LoVo (cell line): ENCODE measurements around the gene PFDN5.
A peak's percentile ranks its signal among the peaks of the same experiment; 100 is the strongest.

Experiments
- DNase-seq: peaks from one replicate; pipeline ENCODE4 v3.0.0-alpha.2; 2016; ENCODE audit warnings: low spot score

PFDN5 gene

DNA sequence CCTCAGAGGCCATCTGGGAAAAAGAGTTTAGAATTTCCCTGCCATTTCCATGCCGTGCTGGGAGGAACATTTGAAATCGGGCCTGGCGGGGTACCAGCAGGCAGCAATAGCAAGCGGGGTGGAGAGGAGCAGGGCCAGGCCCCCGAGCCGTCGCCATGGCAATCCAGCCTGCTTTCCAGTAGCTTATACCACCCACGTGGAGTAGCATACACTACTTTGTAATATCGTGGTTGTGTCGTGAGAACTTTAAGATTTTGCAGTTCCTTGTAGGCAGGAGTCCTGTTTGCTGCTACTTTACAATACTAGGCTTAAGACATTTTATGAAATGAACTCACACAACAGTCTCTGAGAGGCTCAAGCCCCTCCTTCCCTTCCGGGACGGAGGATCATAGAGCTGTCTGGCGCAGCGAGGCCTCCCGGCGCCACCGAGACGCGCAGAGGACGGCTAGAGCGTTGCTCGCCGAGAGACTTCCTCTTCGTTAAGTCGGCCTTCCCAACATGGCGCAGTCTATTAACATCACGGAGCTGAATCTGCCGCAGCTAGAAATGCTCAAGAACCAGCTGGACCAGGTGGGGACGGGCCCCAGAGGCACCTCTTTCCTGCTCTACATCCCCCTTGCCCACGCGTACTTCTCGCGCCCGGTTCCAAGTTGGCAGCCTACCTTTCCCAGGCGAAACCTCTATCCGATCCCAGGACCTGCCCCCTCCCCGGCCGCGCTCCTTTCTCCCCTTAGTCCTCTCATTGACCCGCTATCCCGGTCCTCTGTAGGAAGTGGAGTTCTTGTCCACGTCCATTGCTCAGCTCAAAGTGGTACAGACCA is at the start of gene PFDN5:
PFDN5 (plus strand) TSS at position 473 of the 821 bp plus-strand sequence; CDS start at position 499, 26 bp downstream.
- peak; percentile 89 for DNase-seq

DNA sequence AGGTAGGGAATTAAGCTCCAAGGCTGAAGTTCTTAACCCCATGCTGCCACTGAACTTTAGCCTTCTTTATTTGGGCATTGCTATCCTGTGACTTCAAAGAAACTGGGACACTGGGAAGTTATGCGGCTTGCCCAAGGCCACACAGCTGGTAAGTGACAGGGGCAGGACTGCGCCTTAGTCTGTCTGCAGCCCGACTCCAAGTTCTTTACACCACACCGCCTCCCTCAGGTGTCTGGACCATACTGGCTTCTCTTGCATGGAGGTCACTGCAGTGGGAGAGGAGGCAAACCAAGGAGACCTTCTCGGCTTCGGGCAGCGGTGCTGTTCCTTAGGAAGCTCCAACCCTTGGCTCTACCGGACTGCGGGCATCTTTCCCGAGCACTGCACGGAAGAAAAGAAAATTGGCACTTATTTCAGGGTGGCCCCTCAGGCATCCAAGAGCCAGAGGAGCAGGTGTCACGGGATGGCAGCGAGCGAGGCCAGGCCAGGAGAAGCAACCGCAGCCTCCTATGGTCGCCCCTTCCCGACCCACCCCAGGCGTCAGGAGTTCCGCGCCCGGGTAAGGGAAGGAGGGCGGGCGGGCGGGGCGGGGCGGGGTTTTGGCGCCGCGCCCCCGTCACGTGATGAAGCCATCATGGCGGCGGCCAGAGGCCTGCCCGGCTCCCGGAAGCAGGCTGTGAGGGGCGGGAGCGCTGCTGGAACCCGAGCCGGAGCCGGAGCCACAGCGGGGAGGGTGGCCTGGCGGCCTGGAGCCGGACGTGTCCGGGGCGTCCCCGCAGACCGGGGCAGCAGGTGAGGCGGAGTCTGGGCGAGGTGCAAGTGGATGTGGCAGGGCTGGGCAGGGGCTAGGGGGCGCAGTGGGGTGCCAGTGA is 43.6 kb upstream of the PFDN5 start:
- peak; percentile 86 for DNase-seq

DNA sequence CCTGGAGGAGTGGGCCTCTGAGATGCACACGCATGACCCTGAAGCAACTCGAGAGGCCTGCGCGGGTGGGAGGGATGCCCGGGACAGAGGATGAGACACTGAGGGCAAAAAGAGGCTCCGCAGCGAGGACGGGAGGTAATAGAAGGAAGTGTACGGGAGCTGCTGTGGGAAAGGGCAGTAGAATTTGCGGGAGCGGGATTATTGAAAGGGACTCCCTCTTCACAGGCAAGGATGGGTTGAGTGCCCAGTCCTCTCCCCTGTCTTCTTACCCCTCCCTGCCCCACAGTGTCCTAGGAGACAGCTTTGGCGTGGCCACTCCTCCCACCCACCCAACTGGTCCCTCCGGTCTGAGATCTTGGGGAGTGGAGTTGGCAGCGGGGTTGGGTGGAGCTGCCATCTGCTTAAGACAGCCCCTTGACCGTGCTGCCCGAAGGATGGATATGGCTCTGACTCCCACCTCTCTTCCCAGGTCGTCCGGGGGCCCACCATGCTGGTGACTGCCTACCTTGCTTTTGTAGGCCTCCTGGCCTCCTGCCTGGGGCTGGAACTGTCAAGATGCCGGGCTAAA is 42.9 kb upstream of the PFDN5 start:
- DNase-seq, result peak; percentile 55

DNA sequence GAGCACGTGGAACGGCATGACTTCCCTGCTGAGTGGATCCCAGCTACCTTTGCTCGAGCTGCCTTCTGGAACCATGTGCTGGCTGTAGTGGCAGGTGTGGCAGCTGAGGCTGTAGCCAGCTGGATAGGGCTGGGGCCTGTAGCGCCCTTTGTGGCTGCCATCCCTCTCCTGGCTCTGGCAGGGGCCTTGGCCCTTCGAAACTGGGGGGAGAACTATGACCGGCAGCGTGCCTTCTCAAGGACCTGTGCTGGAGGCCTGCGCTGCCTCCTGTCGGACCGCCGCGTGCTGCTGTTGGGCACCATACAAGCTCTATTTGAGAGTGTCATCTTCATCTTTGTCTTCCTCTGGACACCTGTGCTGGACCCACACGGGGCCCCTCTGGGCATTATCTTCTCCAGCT is 42.0 kb upstream of the PFDN5 start:
- DNase-seq, result no peak

DNA sequence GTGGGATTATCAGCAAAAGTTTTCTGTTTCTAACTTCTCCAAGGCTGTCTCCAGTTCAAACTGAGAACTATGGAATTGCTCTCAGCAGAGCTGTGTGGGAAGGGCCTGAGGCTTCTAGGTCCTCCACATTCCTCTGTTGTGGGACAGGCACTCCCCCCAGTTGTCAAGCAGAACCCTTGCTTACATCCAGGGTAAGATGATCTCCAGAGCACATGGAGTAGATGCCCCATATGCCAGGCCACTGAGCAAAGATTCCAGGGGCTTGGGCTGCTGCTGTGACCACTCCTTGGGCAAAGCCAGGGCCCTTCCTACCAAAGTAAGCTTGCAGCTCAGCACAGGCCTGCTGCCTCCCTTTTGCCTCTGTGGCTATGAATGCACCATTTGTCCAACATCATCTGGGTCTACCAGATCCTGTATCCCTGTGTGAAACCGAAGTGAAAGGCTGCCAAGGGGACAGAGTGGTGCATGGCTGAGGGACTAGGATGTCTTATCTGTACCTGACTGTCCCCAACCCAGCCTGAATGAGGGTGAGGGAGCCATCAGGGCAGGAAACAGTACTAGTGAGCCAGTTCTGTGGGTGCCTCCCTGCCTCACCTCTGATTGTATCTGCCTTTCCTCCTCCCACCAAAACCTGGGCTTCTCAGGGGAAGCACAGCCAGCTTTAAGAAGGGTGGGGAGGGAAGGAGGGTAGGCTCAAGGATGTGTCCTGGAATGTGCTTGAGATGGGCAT is 40.4 kb upstream of the PFDN5 start:
- DNase-seq, result no peak

DNA sequence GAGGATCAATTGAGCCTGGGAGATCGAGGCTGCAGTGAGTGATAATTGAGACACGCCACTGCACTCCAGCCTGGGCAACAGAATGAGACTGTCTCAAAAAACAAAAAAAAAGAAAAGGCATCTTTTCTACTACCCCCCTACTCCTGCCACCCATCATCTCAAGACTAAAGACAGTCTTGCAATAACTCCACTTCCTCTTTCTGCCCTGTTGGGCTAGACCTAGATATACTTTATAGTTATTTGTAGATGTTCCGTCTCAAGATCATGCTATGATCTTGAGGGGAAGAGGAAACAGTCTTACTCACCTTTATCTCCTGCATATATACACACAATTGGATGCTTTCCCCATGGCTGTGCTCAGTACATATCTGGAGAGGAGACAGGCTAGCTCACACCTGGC is 39.3 kb upstream of the PFDN5 start:
- no peak for DNase-seq

DNA sequence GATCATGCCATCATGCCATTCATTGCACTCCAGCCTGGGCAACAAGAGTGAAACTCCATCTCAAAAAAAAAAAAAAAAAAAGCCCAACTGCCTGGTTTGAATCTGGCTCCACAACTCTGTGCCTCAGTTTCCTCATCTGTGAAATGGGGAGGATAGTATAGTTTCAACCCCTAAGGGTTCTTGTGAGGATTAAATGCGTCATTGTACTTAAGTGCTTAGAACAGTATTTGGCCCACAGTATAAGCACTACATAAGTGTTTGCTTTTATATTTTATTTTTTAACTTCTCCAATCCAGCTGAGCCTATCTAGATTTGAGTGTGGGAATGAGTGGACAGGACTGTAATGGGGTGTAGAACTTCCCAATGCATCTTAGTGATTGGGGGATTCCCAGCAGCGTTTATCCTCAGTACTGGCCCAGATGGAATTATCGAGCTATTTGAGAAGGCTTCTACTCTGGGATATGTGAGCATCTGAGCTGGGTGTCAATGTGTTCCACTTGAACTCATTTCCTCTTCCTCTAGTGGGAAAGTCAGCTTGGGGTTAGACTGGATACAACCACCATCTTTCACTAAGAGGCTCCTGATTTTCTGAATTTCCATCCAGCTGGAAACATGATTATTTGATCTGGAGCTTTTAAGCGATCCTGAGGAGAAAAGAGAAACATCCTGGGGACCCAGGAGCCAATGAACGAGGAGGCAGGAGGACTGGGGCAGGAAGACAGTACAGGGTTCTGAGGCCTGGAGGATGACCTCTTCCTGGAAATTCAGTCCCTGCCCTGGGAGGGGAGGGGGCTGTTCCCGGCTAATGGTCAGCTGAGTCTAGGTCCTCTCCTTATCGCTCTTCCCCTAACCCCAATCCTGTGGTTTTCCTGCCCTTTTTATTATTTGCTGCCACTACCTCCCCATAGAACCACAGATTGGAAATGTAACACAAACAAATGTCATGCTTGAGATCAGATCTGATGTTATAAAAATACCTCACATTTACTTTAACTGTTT is 36.5 kb upstream of the PFDN5 start:
- DNase-seq, result no peak

DNA sequence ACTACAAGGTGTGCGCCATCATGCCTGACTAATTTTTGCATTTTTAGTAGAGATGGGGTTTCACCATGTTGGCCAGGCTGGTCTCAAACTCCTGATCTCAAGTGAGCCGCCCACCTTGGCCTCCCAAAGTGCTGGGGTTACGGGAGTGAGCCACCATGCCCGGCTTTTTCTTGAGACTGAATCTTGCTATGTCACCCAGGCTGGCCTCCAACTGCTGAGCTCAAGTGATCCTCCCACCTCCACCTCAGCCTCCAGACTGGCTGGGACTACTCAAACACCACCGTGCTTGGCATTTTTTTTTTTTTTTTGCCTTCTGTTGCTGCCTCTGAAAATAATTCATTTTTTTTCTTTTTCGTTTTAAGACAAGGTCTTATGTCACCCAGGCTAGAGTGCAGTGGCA is 35.5 kb upstream of the PFDN5 start:
- DNase-seq, result no peak

DNA sequence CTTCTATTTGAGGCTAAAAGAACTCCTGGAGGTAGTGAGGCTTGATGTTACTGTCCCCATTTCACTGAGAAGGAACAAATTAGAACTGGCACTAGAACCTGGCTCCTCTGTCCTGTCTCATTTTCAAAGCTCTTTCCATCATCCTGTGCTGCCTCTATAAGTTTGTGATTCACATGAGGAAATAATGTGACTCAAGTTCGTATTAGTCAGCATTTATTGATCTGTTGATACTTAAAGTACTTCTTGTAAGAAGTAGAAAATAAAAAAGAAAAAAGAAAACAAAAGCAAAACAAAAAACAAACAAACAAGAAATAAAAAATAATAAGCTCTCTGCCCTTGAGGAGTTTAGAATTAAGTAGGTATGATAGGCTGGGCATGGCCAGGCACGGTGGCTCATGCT is 29.6 kb upstream of the PFDN5 start:
- no peak for DNase-seq

DNA sequence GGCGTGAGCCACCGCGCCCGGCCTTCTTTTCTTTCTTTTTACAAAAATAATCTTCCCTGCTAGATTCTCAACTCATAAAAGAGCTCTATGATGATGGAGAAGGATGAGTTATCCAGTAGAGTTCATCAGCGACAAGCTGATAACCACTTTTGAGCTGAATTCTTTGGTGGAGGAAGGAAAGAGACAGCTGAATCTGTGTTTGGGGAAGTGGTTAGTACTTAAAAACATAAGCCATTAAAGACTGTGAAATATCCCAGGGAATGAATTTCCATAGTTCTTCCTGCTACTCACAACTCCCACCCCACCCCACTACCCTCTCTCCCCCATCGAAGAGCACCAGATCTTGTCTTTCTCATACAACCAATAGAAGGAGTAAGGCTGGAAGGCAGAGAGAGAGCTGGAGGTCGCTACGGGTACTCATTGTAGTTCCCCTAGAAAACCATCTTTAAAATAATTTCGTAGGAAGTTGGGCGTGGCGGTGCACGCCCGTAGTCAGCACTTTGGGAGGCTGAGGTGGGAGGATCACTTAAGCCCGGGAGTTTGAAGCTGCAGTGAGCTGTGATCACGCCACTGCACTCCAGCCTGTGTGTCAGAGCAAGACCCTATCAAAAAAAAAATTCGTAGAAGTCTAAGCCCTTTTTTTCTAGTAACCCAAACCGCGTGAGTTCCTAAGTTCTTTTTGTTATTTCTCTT is 27.9 kb upstream of the PFDN5 start:
- DNase-seq, result no peak

DNA sequence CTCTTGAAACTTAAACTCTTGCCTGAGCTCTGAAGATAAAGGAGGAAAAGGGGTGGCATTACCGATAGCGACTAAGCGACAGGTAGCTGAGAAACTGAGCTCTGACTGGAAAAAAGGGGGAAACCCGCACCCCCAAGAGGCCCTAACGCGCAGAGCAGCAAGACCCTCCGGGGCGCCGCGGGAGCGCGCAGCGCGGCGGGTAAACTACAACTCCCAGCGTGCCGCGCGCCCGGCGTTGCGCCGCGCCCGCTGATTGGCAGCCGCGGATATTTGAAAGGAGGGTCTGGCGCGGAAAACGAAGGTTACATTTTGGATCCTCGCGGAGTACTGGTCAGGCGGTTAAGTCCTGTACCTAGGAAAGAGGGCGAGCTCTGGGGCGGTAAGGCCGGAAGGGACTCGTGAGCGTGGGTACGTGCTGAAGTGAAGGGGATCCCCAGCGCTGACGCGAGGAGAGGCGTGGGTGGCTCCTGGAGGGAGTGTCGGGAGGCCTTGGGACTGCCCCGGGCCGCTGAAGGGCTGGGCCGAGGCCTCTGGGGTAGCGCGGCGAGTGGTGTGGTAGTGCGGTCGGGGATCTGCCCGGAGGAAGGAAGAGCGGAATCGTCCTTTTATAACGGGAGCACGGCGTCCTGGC is 27.2 kb upstream of the PFDN5 start, which contains the start of gene ESPL1:
ESPL1 (plus strand) TSS at position 301 of the 631 bp plus-strand sequence. CDS start 468 bp downstream, outside the sequence.
- DNase-seq, result peak; percentile 84

DNA sequence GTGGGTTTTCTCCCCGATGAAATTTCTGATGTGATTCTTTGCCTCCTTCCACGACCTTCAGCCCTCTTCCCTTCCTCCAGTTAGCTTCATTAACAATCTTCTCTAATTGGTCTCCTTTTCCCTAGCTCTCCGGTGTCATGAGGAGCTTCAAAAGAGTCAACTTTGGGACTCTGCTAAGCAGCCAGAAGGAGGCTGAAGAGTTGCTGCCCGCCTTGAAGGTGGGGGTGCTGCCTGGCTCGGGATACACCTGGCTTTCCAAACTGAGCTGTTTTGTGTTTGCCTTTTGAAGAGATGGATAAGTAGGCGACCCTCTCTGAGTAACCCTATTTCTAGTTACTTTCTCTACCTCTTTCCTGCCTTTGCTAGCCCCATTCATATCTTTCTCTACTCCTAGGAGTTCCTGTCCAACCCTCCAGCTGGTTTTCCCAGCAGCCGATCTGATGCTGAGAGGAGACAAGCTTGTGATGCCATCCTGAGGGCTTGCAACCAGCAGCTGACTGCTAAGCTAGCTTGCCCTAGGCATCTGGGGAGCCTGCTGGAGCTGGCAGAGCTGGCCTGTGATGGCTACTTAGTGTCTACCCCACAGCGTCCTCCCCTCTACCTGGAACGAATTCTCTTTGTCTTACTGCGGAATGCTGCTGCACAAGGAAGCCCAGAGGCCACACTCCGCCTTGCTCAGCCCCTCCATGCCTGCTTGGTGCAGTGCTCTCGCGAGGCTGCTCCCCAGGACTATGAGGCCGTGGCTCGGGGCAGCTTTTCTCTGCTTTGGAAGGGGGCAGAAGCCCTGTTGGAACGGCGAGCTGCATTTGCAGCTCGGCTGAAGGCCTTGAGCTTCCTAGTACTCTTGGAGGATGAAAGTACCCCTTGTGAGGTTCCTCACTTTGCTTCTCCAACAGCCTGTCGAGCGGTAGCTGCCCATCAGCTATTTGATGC is 26.4 kb upstream of the PFDN5 start:
- no peak for DNase-seq

DNA sequence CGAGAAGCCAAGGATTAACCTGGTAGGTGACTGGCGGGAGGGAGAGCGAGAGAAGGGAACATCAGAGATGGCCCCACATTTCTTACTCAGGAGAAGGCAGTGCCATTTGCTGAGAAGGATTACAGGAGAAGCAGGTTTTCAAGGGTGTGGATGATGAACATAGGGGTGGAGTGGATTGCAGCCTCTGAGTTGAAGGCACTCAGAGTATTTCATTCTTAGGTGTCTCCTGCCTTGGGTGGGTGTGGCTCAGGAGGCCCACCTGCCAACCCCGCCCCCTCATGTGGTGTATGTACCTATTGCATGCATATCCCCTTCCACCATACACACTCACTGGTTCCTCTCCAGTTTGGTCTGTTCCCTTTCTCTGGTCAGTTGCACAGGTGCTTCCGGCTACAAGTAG is 20.9 kb upstream of the PFDN5 start:
- DNase-seq, result no peak

DNA sequence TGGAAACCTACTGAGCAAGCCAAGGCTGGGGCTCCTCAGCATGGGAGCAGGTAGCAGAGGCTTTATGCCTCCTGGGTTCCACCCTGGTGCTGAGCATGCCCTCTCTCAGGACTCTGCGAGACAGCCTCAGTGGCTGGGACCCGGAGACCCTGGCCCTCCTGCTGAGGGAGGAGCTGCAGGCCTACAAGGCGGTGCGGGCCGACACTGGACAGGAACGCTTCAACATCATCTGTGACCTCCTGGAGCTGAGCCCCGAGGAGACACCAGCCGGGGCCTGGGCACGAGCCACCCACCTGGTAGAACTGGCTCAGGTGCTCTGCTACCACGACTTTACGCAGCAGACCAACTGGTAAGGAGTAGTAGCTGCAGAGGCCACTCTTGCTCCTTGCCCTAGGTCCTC is 18.8 kb upstream of the PFDN5 start:
- no peak for DNase-seq

DNA sequence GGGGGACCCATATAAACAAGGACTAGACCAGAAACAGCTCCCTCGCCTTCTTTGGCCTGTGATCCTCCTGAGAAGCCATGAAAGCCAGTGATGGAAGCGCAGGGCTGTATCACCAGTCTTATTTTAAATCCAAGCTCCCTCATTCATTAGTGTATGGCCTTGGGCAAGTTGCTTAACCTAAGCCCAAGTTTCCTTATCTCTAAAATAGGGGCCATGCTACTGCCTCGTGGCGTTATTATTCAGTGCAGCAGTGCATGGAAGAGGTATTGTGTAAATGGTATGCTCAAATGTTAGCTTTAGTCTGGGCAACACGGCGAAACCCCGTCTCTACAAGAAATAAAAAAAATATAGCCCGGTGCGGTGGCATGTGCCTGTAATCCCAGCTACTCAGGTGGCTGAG is 17.4 kb upstream of the PFDN5 start:
- no peak for DNase-seq

DNA sequence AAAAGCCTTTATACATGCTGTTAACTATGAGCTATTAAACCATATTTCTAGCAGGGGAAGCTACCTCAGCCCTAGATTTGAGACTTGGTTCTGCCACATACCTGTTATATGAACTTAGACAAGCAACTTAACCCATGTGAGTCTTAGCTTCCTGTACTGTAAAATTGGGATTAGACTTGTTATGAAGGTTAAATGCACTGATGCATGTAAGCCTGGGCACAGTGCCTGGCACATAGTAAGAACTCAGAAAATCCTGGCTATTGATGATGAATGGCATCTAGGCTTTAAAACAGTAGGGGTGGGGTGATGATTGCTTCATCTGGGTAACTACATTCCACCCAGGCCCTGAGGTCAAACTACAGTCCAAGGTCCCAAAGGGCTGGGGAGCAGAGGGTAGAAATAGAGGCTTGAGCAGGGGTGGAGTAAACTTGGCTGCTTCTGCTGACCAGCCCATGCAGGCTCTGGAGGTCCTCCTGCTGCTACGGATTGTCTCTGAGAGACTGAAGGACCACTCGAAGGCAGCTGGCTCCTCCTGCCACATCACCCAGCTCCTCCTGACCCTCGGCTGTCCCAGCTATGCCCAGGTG is 16.0 kb upstream of the PFDN5 start:
- no peak for DNase-seq

DNA sequence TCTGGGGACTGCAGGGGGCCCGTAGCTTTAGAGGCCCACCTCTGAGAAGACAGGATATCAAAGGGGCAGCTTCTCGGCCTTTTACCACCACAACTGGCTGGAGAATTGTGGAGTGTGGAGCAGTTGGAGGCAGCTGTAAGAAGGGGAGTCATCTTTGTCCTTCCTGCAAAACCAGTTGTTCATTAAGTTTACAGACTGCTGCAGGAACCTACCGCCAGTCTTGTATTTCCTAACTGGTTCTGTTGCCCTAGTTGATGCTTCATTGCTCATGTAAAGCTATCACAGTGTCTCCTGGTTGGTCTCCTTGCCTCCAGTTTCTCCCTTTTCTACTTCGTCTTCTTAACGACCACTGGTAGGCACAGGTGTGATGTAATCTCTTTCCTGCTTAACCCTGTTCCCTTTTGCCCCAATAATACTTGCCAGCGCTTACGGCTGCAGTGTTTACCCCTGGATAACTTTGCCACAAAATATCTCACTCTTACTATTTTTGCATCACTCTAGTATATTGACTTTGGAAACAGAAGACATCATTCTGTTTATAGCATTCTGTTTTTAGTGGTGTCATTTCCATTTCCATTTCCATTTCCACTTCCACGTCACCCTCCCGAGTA is 15.3 kb upstream of the PFDN5 start:
- no peak for DNase-seq

DNA sequence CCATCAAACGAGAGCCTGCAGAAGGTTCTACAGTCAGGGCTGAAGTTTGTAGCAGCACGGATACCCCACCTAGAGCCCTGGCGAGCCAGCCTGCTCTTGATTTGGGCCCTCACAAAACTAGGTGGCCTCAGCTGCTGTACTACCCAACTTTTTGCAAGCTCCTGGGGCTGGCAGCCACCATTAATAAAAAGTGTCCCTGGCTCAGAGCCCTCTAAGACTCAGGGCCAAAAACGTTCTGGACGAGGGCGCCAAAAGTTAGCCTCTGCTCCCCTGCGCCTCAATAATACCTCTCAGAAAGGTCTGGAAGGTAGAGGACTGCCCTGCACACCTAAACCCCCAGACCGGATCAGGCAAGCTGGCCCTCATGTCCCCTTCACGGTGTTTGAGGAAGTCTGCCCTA is 8.9 kb upstream of the PFDN5 start:
- DNase-seq, result no peak
